GM12878 (cell line): ENCODE results near the gene DAPK2. TPM values are rescaled to one million over a fixed set of nuclear protein-coding genes. Genes with fewer than 3 reads are reported as not detected.
A peak's percentile ranks its signal among the peaks of the same experiment; 100 is the strongest.

ENCODE experiments used
- ATAC-seq: fragments of 200-7000 bp; cut with Tn5 transposase; 3 replicates; pipeline ENCODE4 v1.9.1; 2020; ENCODE audit warnings: mild to moderate bottlenecking, moderate library complexity
- BruUV-seq: library from RNA; stranded (reverse); fragments of 400-500 nt; replicated peaks from 2 replicates; lab custom pipeline; 2021; lab: Mats Ljungman, UMichigan
- CTCF ChIA-PET: fragments of 300-600 bp; sonication (Branson Sonifier 250); formaldehyde crosslinking; extraction: SDS; loops from one replicate; lab custom pipeline; 2021; ENCODE audit warnings: inconsistent platforms; lab: Yijun Ruan, JAX
- POLR2A ChIA-PET: fragments of 350-600 bp; formaldehyde crosslinking; extraction: SDS; loops from one replicate; lab custom pipeline; 2021; ENCODE audit warnings: inconsistent platforms; lab: Charles Lee
- RAD21 ChIA-PET: fragments of 300-600 bp; sonication (Branson Sonifier 250); formaldehyde crosslinking; loops from one replicate; lab custom pipeline; 2023; ENCODE audit warnings: antibody characterized with exemption; ENCODE audit not compliant: unreplicated experiment; lab: Charles Lee
- SMC1A ChIA-PET: fragments of 300-600 bp; sonication (Branson Sonifier 250); formaldehyde crosslinking; loops from one replicate; lab custom pipeline; 2023; ENCODE audit not compliant: unreplicated experiment, uncharacterized antibody; lab: Charles Lee
- DNase-seq: peaks from one replicate; pipeline ENCODE4 v3.0.0-alpha.2; 2011; ENCODE audit warnings: low read depth, low spot score
- FAIRE-seq: peaks from 3 replicates; lab custom pipeline; 2011; peaks lifted over from hg19 to GRCh38; lab: Jason Lieb, UNC
- H2AFZ ChIP-seq: 2 replicates; pipeline ENCODE4 v1.6.0; 2011; ENCODE audit warnings: low read depth, low read length, control low read depth; ENCODE audit not compliant: control insufficient read depth
- H3K27ac ChIP-seq: 2 replicates; pipeline ENCODE4 v1.5.1; 2011; ENCODE audit warnings: control low read depth; ENCODE audit not compliant: control insufficient read depth, insufficient read depth
- H3K27me3 ChIP-seq, 2 experiments: replicated peaks in 1 of 2; 2 replicates each; pipeline versions ENCODE4 v1.6.0 to v1.6.1; 2011; ENCODE audit warnings: low read length in 1 of 2; ENCODE audit not compliant: control insufficient read depth in 2 of 2, insufficient read depth in 2 of 2
- H3K36me3 ChIP-seq, 2 experiments: 2 replicates each; pipeline ENCODE4 v1.5.1; 2011; ENCODE audit warnings: low read length in 1 of 2; ENCODE audit not compliant: control insufficient read depth in 2 of 2, insufficient read depth in 2 of 2
- H3K4me1 ChIP-seq: 2 replicates; pipeline ENCODE4 v1.6.1; 2011; ENCODE audit warnings: mild to moderate bottlenecking, low read length, moderate library complexity, mixed read lengths; ENCODE audit not compliant: control insufficient read depth, insufficient read depth
- H3K4me2 ChIP-seq: 2 replicates; pipeline ENCODE4 v1.6.0; 2011; ENCODE audit warnings: control low read depth; ENCODE audit not compliant: control insufficient read depth, insufficient read depth
- H3K4me3 ChIP-seq: fragments of 200-600 bp; sonication (generic); 2 replicates; pipeline ENCODE4 v1.5.1; 2016
- H3K79me2 ChIP-seq: 2 replicates; pipeline ENCODE4 v1.6.0; 2011; ENCODE audit warnings: low read length; ENCODE audit not compliant: control insufficient read depth, insufficient read depth
- H3K9ac ChIP-seq: 2 replicates; pipeline ENCODE4 v1.8.0; 2011; ENCODE audit warnings: low read length, control low read depth, mixed read lengths; ENCODE audit not compliant: control insufficient read depth, insufficient read depth
- H3K9me3 ChIP-seq: replicated peaks from 3 replicates; pipeline ENCODE4 v1.5.1; 2011; ENCODE audit warnings: mild to moderate bottlenecking, low read length; ENCODE audit not compliant: control insufficient read depth, insufficient read depth
- H4K20me1 ChIP-seq: 2 replicates; pipeline ENCODE4 v1.6.0; 2011; ENCODE audit not compliant: control insufficient read depth, insufficient read depth
- ELK1 ChIP-seq: IDR thresholded peaks from 2 replicates; pipeline ENCODE4 v1.6.1; 2012; ENCODE audit warnings: low read depth, low read length, improper control_type of control experiment
- ETV6 ChIP-seq, 2 experiments: fragments of 450-650 bp in 1 of 2; IDR thresholded peaks in 1 of 2; conservative IDR thresholded peaks in 1 of 2; 2 replicates each; pipeline ENCODE4 v1.6.1; 2014; ENCODE audit warnings: antibody characterized with exemption in 1 of 2, borderline replicate concordance in 1 of 2, low read depth in 1 of 2, mild to moderate bottlenecking in 1 of 2, moderate library complexity in 1 of 2
- FOXK2 ChIP-seq: fragments of 450-650 bp; IDR thresholded peaks from 2 replicates; pipeline ENCODE4 v1.6.1; 2017; ENCODE audit warnings: mild to moderate bottlenecking, moderate library complexity
- IKZF2 ChIP-seq, 2 experiments: fragments of 450-650 bp; IDR thresholded peaks; 2 replicates each; pipeline ENCODE4 v1.6.1; 2017; ENCODE audit warnings: mild to moderate bottlenecking in 2 of 2, moderate library complexity in 2 of 2
- KLF5 ChIP-seq: fragments of 450-650 bp; IDR thresholded peaks from 2 replicates; pipeline ENCODE4 v1.6.1; 2014; ENCODE audit warnings: mild to moderate bottlenecking; ENCODE audit not compliant: partially characterized antibody
- MEF2A ChIP-seq: IDR thresholded peaks from 2 replicates; pipeline ENCODE4 v1.6.1; 2011; ENCODE audit warnings: low read depth, mild to moderate bottlenecking, low read length, moderate library complexity; ENCODE audit not compliant: insufficient read depth
- PBX3 ChIP-seq: IDR thresholded peaks from 2 replicates; pipeline ENCODE4 v1.6.1; 2011; ENCODE audit warnings: mild to moderate bottlenecking, low read depth, low read length, moderate library complexity; ENCODE audit not compliant: insufficient replicate concordance
- PML ChIP-seq: IDR thresholded peaks from 2 replicates; pipeline ENCODE4 v1.6.1; 2012; ENCODE audit warnings: low read length, inconsistent platforms
- RAD51 ChIP-seq: fragments of 450-650 bp; IDR thresholded peaks from 2 replicates; pipeline ENCODE4 v1.6.1; 2016; ENCODE audit warnings: moderate library complexity, mild to moderate bottlenecking, inconsistent platforms
- RB1 ChIP-seq: fragments of 450-650 bp; formaldehyde crosslinking; IDR thresholded peaks from 2 replicates; pipeline ENCODE4 v1.6.1; 2017; ENCODE audit warnings: mild to moderate bottlenecking, borderline replicate concordance
- RBBP5 ChIP-seq: fragments of 200-600 bp; sonication (generic); conservative IDR thresholded peaks from 2 replicates; pipeline ENCODE4 v1.6.1; 2016
- SPI1 ChIP-seq: IDR thresholded peaks from 2 replicates; pipeline ENCODE4 v1.6.1; 2011; ENCODE audit warnings: low read depth, mild to moderate bottlenecking, low read length, moderate library complexity, borderline replicate concordance; ENCODE audit not compliant: insufficient read depth
- TAF1 ChIP-seq: IDR thresholded peaks from 2 replicates; pipeline ENCODE4 v1.6.1; 2011; ENCODE audit warnings: mild to moderate bottlenecking, low read depth, low read length, borderline replicate concordance
- ZNF24 ChIP-seq: fragments of 450-650 bp; IDR thresholded peaks from 2 replicates; pipeline ENCODE4 v1.6.1; 2017; ENCODE audit warnings: antibody characterized with exemption, mild to moderate bottlenecking
- WGBS: methylation state at CpG from one replicate; pipeline ENCODE4 v1.1.6; 2016; ENCODE audit warnings: low lambda C conversion rate; ENCODE audit not compliant: insufficient replicate concordance, insufficient coverage; ENCODE audit errors: missing lambda C conversion rate; 5-methylcytosine and 5-hydroxymethylcytosine counted together
- in situ Hi-C: fragments of 300-500 bp; cut with MboI; formaldehyde crosslinking; loops from 9 replicates; pipeline ENCODE4 v1.14.3; 2018; ENCODE audit warnings: mixed read lengths
- intact Hi-C: fragments of 100-400 bp; cut with micrococcal nuclease; formaldehyde crosslinking; loops from one replicate; pipeline ENCODE4 v1.14.2; 2022; ENCODE audit not compliant: unreplicated experiment
- polyA plus RNA-seq, 11 experiments: library from polyadenylated mRNA; depleted of rRNA in 4 of 11; unstranded in 6 of 11; stranded (reverse) in 5 of 11; fragments of >200 nt; fragmentation: Nextera tagmentation in 4 of 11; fragmentation: Illumina TruSeq in 1 of 11; extraction: Ambion mirVana in 4 of 11; extraction: Trizol in 1 of 11; gene quantifications; 1 replicate in 1 of 11; 2 replicates in 10 of 11; pipeline versions ENCODE4 v1.2.1 to v1.2.3, GENCODE V29; 2011 to 2016; ENCODE audit warnings: inconsistent platforms in 2 of 11, missing spikeins in 2 of 11, low read depth in 1 of 11
- total RNA-seq, 4 experiments: library from RNA; depleted of rRNA in 3 of 4; stranded (reverse); fragments of >200 nt in 3 of 4; fragmentation: Illumina TruSeq in 1 of 4; extraction: Trizol in 1 of 4; gene quantifications; 2 replicates each; pipeline versions ENCODE4 v1.2.1 to v1.2.3, GENCODE V29; 2013 to 2021

DAPK2 gene
- total and polyA plus RNA-seq, 10 of the 15 experiments (the other 5 are each of a cell fraction or from before 2014, with no cell fraction given): 0.69 to 8.4 (median 4.1) TPM

GRCh38 chr15:63990454-63990853, 55.8 kb downstream of the DAPK2 start (continued):
- peak in 1 of 2 experiments; percentile 88; a peak in 2 of 4 replicates for TF ChIP-seq ETV6 (conservative IDR thresholded peaks at IDR 0.05 in 1 of 2, IDR thresholded peaks at IDR 0.05 in 1 of 2; ENCODE audit: borderline replicate concordance in 1 of 2, low read depth in 1 of 2)
- no peak for TF ChIP-seq RBBP5
- TF ChIP-seq TAF1: no peak
- TF ChIP-seq SPI1: peak; percentile 79
- TF ChIP-seq ZNF24: no peak
- TF ChIP-seq KLF5: no peak
- peak in 1 of 2 experiments; percentile 54; a peak in 2 of 4 replicates for TF ChIP-seq IKZF2 (IDR thresholded peaks at IDR 0.05)
- no peak for TF ChIP-seq RAD51
- TF ChIP-seq FOXK2: no peak
- TF ChIP-seq PML: no peak

GRCh38 chr15:63987796-63988378, 58.4 kb downstream of the DAPK2 start:
- no peak for ATAC-seq
- POLR2A ChIA-PET: interaction anchor here (1.3 to 4.2 kb wide), 5 partner anchors 10 to 96 kb away, joined by 3 to 21 read pairs (median 10); partner anchors contain the start of gene DAPK2
- DNase-seq: no peak
- H3K27me3 ChIP-seq: no peaks in the 10 kb centered on the region
- no peak for TF ChIP-seq PBX3
- TF ChIP-seq MEF2A: no peak
- no peak for TF ChIP-seq ELK1
- no peak for TF ChIP-seq RB1
- no peak for TF ChIP-seq IKZF2 (IDR thresholded peaks at IDR 0.05)
- TF ChIP-seq, all 136 proteins: peak for 0
- H3K36me3 ChIP-seq: no peaks in the 10 kb centered on the region; a peak in 1 of 4 replicates
- no TSS peak for BruUV-seq
- no peak for FAIRE-seq
- 0 out of 2 replicates have a peak overlapping the region, but pooled peaks have one; percentile 15 for H3K9ac ChIP-seq
- intact Hi-C loops: loop anchor here (2.0 to 5.0 kb wide), 4 partner anchors 57 to 156 kb away; partner anchors contain the start of gene HERC1
- H3K4me2 ChIP-seq: peak overlapping the region; percentile 73; the same call in 1 of the 2 replicates
- no peak overlapping the region for H2AFZ ChIP-seq
- WGBS: 92% methylated on average over 4 of the region's 4 CpGs
- H3K79me2 ChIP-seq: peaks cover 6% of the 10 kb centered on the region
- ChIA-PET SMC1A (interaction anchor here (0.7 to 6.2 kb wide), 18 partner anchors 10 to 236 kb away, joined by 3 to 66 read pairs (median 4); partner anchors contain the start of gene DAPK2), RAD21 (interaction anchor here (0.6 to 11.2 kb wide), 10 partner anchors 11 to 105 kb away, joined by 3 to 104 read pairs (median 11); partner anchors contain the start of gene DAPK2), CTCF (interaction anchor here (1.1 to 9.1 kb wide), 12 partner anchors 8 to 235 kb away, joined by 3 to 93 read pairs (median 14); partner anchors contain the start of gene DAPK2)
- in situ Hi-C loops: no loop called here
- H3K9me3 ChIP-seq: no peaks in the 10 kb centered on the region
- no peak overlapping the region; the same call in 1 of the 2 replicates for H3K4me3 ChIP-seq
- peaks cover 82% of the 10 kb centered on the region for H3K4me1 ChIP-seq
- peak overlapping the region; percentile 92 for H3K27ac ChIP-seq
- H4K20me1 ChIP-seq: no peaks in the 10 kb centered on the region
